K562 (cell line): ENCODE measurements around the gene PRLH. TPM values are rescaled to one million over a fixed set of nuclear protein-coding genes. Genes with fewer than 3 reads are reported as not detected.

Experiments used
- ATAC-seq: fragments of 200-7000 bp; cut with Tn5 transposase; 3 replicates; pipeline ENCODE4 v1.9.1; 2020; ENCODE audit warnings: moderate library complexity
- BruUV-seq: library from RNA; stranded (reverse); fragments of 400-500 nt; replicated peaks from 2 replicates; lab custom pipeline; 2021; lab: Mats Ljungman, UMichigan
- CTCF ChIA-PET: fragments of 300-600 bp; formaldehyde crosslinking; extraction: SDS; loops from one replicate; lab custom pipeline; 2021; ENCODE audit warnings: low intra/inter-chr PET ratio; lab: Yijun Ruan, JAX
- POLR2A ChIA-PET: fragments of 300-600, 350-650 bp; sonication (Branson Sonifier 250); formaldehyde crosslinking; extraction: SDS; loops from one replicate; lab custom pipeline; 2021; ENCODE audit warnings: antibody characterized with exemption, inconsistent platforms; lab: Yijun Ruan, JAX
- DNase-seq, 4 experiments: peaks; one replicate each; pipeline versions ENCODE4 v3.0.0 to v3.0.0-alpha.2; 2011 to 2018; ENCODE audit warnings: low spot score in 3 of 4, mixed read lengths in 3 of 4; ENCODE audit errors: extremely low read depth in 1 of 4
- FAIRE-seq: peaks from 2 replicates; lab custom pipeline; 2011; peaks lifted over from hg19 to GRCh38; lab: Jason Lieb, UNC
- H2AFZ ChIP-seq: 2 replicates; pipeline ENCODE4 v1.6.0; 2011; ENCODE audit warnings: low read depth, low read length, control low read depth, inconsistent platforms
- H3K27ac ChIP-seq: fragments of 200-600 bp; 3 replicates; pipeline ENCODE4 v1.8.0; 2011; ENCODE audit warnings: low read depth, mild to moderate bottlenecking, control low read depth, inconsistent platforms, low read length, moderate library complexity, mixed read lengths; ENCODE audit errors: extremely low read depth
- H3K27me3 ChIP-seq, 2 experiments: fragments of 300-600 bp in 1 of 2; 2 replicates in 1 of 2; 3 replicates in 1 of 2; pipeline versions ENCODE4 v1.6.0 to v1.8.0; 2011; ENCODE audit warnings: inconsistent platforms in 2 of 2, low read length in 2 of 2, mild to moderate bottlenecking in 1 of 2, mixed read lengths in 1 of 2, moderate library complexity in 1 of 2; ENCODE audit not compliant: control insufficient read depth in 2 of 2, insufficient read depth in 2 of 2
- H3K36me3 ChIP-seq: fragments of 300-600 bp; 3 replicates; pipeline ENCODE4 v1.8.0; 2011; ENCODE audit warnings: mild to moderate bottlenecking, low read length, inconsistent platforms; ENCODE audit not compliant: control insufficient read depth, insufficient read depth
- H3K4me1 ChIP-seq, 2 experiments: fragments of 200-600 bp in 1 of 2; replicated peaks in 1 of 2; 2 replicates in 1 of 2; 3 replicates in 1 of 2; pipeline versions ENCODE4 v1.5.1 to v1.8.0; 2011; ENCODE audit warnings: inconsistent platforms in 2 of 2, low read length in 2 of 2, mild to moderate bottlenecking in 1 of 2, mixed read lengths in 1 of 2, moderate library complexity in 1 of 2; ENCODE audit not compliant: control insufficient read depth in 2 of 2, insufficient read depth in 2 of 2
- H3K4me2 ChIP-seq: 2 replicates; pipeline ENCODE4 v1.6.1; 2011; ENCODE audit warnings: low read length, control low read depth, inconsistent platforms, mixed read lengths; ENCODE audit not compliant: insufficient read depth
- H3K4me3 ChIP-seq: fragments of 200-600 bp; sonication (generic), shearing (Covaris generic); 2 replicates; pipeline ENCODE4 v1.5.1; 2016; ENCODE audit warnings: control low read depth, inconsistent platforms
- H3K79me2 ChIP-seq: fragments of 200-600 bp; 3 replicates; pipeline ENCODE4 v1.8.0; 2011; ENCODE audit warnings: low read length, inconsistent platforms; ENCODE audit not compliant: control insufficient read depth, insufficient read depth
- H3K9ac ChIP-seq, 2 experiments: 2 replicates each; pipeline versions ENCODE4 v1.6.0 to v1.6.1; 2011; ENCODE audit warnings: low read depth in 2 of 2, low read length in 2 of 2, control low read depth in 1 of 2, inconsistent platforms in 1 of 2, mild to moderate bottlenecking in 1 of 2, mixed read lengths in 1 of 2; ENCODE audit not compliant: insufficient read depth in 1 of 2
- H3K9me1 ChIP-seq: one replicate; pipeline ENCODE4 v1.6.0; 2011; ENCODE audit warnings: inconsistent platforms, mild to moderate bottlenecking, low read length, moderate library complexity; ENCODE audit not compliant: control insufficient read depth, insufficient read depth
- H3K9me3 ChIP-seq: replicated peaks from 2 replicates; pipeline ENCODE4 v1.5.1; 2011; ENCODE audit warnings: low read depth, low read length, inconsistent platforms; ENCODE audit not compliant: control insufficient read depth, insufficient read depth
- H4K20me1 ChIP-seq: replicated peaks from 2 replicates; pipeline ENCODE4 v1.6.1; 2011; ENCODE audit warnings: low read length, inconsistent platforms, mixed read lengths; ENCODE audit not compliant: control insufficient read depth, insufficient read depth
- CSDE1 ChIP-seq, 2 experiments: fragments of 450-650 bp; IDR thresholded peaks; 2 replicates each; pipeline ENCODE4 v1.6.1; 2016; ENCODE audit warnings: mild to moderate bottlenecking in 1 of 2
- ETS2 ChIP-seq: IDR thresholded peaks from 2 replicates; pipeline ENCODE4 v1.6.1; 2016; ENCODE audit warnings: borderline replicate concordance, missing genetic modification characterization, mild to moderate bottlenecking, moderate library complexity, missing compliant biosample characterization; ENCODE audit not compliant: poor library complexity, severe bottlenecking
- FOS ChIP-seq: IDR thresholded peaks from 3 replicates; pipeline ENCODE4 v1.6.1; 2011; ENCODE audit not compliant: insufficient read length; ENCODE audit errors: extremely low read depth
- GTF2A2 ChIP-seq: IDR thresholded peaks from 2 replicates; pipeline ENCODE4 v1.6.1; 2016; ENCODE audit warnings: mild to moderate bottlenecking, missing genetic modification characterization, missing compliant biosample characterization
- MED1 ChIP-seq: sonication (generic); formaldehyde crosslinking; IDR thresholded peaks from 2 replicates; pipeline ENCODE4 v1.8.1; 2023; ENCODE audit warnings: missing genetic modification reagents, borderline replicate concordance
- NRF1 ChIP-seq, 2 experiments: fragments of 450-650 bp; IDR thresholded peaks in 1 of 2; conservative IDR thresholded peaks in 1 of 2; 2 replicates each; pipeline ENCODE4 v1.6.1; 2014; ENCODE audit warnings: mild to moderate bottlenecking in 2 of 2
- SMARCA5 ChIP-seq: fragments of 450-650 bp; IDR thresholded peaks from 2 replicates; pipeline ENCODE4 v1.6.1; 2016
- SRSF1 ChIP-seq: fragments of 200-400 bp; formaldehyde crosslinking; IDR thresholded peaks from 2 replicates; pipeline ENCODE4 v1.6.1; 2017; ENCODE audit warnings: mild to moderate bottlenecking, low read depth, low read length, moderate library complexity
- ZNF23 ChIP-seq: fragments of 250-450 bp; sonication (Bioruptor Pico); IDR thresholded peaks from 2 replicates; pipeline ENCODE4 v1.4.0; 2020; ENCODE audit warnings: mild to moderate bottlenecking
- ZNF347 ChIP-seq: fragments of 450-650 bp; formaldehyde crosslinking; IDR thresholded peaks from 2 replicates; pipeline ENCODE4 v1.4.0; 2020; ENCODE audit warnings: low read depth, mild to moderate bottlenecking, moderate library complexity
- ZNF354B ChIP-seq: fragments of 250-450 bp; sonication (Bioruptor Pico); IDR thresholded peaks from 2 replicates; pipeline ENCODE4 v1.4.0; 2020
- ZNF707 ChIP-seq: fragments of 250-450 bp; sonication (Bioruptor Pico); conservative IDR thresholded peaks from 2 replicates; pipeline ENCODE4 v1.8.0; 2022; ENCODE audit warnings: inconsistent platforms, mild to moderate bottlenecking, moderate library complexity
- ZNF780A ChIP-seq: fragments of 250-450 bp; sonication (Bioruptor Pico); IDR thresholded peaks from 2 replicates; pipeline ENCODE4 v1.5.0; 2021; ENCODE audit warnings: mild to moderate bottlenecking
- ZNF785 ChIP-seq: fragments of 250-450 bp; sonication (Bioruptor Pico); IDR thresholded peaks from 2 replicates; pipeline ENCODE4 v1.4.0; 2020; ENCODE audit warnings: mild to moderate bottlenecking
- WGBS: fragments of 100-300 bp; shearing (Covaris generic); methylation state at CpG from one replicate; pipeline ENCODE4 v1.1.6; 2016; ENCODE audit warnings: low coverage, mixed read lengths; ENCODE audit not compliant: insufficient coverage; ENCODE audit errors: missing lambda C conversion rate; 5-methylcytosine and 5-hydroxymethylcytosine counted together
- in situ Hi-C: fragments of 300-500 bp; cut with MboI; formaldehyde crosslinking; loops from 4 replicates; pipeline ENCODE4 v1.15.0; 2018; ENCODE audit warnings: inconsistent platforms, mixed read lengths
- intact Hi-C: fragments of 100-400 bp; cut with micrococcal nuclease; formaldehyde crosslinking; loops from 2 replicates; pipeline ENCODE4 v1.14.2; 2022
- polyA plus RNA-seq, 8 experiments: library from polyadenylated mRNA; depleted of rRNA in 4 of 8; stranded (reverse) in 5 of 8; unstranded in 3 of 8; fragments of >200 nt; fragmentation: Nextera tagmentation in 2 of 8; fragmentation: Illumina TruSeq in 1 of 8; extraction: Ambion mirVana in 2 of 8; extraction: Trizol in 1 of 8; gene quantifications; 2 replicates each; pipeline versions ENCODE4 v1.2.1 to v1.2.3, GENCODE V29; 2011 to 2014; ENCODE audit warnings: inconsistent platforms in 1 of 8, missing spikeins in 1 of 8
- total RNA-seq, 7 experiments: library from RNA; depleted of rRNA in 6 of 7; stranded (reverse); fragments of >200 nt in 6 of 7; fragmentation: Illumina TruSeq in 2 of 7; extraction: Trizol in 2 of 7; gene quantifications; 2 replicates each; pipeline versions ENCODE4 v1.2.1 to v1.2.3, GENCODE V29; 2011 to 2021; ENCODE audit warnings: low replicate concordance in 1 of 7
- TF ChIP-seq, protein P1 (sequence below): fragments of 250-450 bp; sonication (Bioruptor Pico); IDR thresholded peaks from 2 replicates; pipeline ENCODE4 v1.5.0; 2021; ENCODE audit warnings: mild to moderate bottlenecking, moderate library complexity

Gene PRLH
- total and polyA plus RNA-seq, 9 of the 15 experiments (the other 6 are each of a cell fraction or from before 2014, with no cell fraction given), result not detected

DNA sequence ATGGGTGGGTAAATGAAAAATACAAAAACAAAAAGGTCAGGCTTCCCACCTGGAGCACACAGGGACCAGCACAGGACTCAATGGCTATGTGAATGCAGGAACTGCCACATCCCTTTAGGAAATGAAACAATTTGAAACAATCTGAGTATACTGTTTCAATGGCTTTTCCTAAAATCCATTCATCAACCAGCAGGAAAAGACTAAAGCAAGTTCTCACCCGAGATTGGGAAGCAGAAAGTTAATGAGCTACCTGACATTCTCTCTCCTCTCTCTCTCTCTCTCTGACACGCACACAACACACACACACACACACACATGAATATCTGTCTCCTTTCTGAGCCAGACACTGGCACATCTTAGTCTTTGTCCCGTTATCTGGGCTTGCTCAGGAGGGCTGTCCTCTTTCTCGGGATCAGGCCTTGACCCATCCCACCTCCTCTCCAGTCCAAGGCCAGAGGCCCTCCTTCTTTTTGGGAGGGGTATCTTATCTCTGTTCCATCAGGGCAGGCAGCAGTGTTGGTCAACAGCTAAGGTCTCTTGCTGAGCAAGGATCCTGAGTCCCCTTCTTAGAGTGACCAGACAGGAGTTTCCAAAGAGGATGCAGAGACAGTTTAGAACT is 49.4 kb downstream of the PRLH start:
- ChIA-PET POLR2A (no interaction called here), CTCF (no interaction called here)
- Histone ChIP-seq H3K36me3 (no peaks in the 10 kb centered on the region), H3K27ac (no peak overlapping the region), H3K4me1 (no peaks in the 10 kb centered on the region), H3K9me1 (no peaks in the 10 kb centered on the region), H2AFZ (no peak overlapping the region), H3K9ac (no peak overlapping the region), H4K20me1 (no peaks in the 10 kb centered on the region), H3K9me3 (no peaks in the 10 kb centered on the region), H3K4me3 (no peak overlapping the region), H3K79me2 (no peaks in the 10 kb centered on the region), H3K4me2 (no peak overlapping the region), H3K27me3 (peaks cover 0 to 18% of the 10 kb centered on the region in 2 experiments; a peak in 3 of 5 replicates)
- in situ Hi-C loops (no loop called here), intact Hi-C loops (no loop called here)
- FAIRE-seq, result no peak
- no peak for TF ChIP-seq NRF1 (conservative IDR thresholded peaks at IDR 0.05 in 1 of 2, IDR thresholded peaks at IDR 0.05 in 1 of 2)
- TF ChIP-seq ZNF780A (CRISPR knock-in tag), result no peak
- TF ChIP-seq, protein P1, sequence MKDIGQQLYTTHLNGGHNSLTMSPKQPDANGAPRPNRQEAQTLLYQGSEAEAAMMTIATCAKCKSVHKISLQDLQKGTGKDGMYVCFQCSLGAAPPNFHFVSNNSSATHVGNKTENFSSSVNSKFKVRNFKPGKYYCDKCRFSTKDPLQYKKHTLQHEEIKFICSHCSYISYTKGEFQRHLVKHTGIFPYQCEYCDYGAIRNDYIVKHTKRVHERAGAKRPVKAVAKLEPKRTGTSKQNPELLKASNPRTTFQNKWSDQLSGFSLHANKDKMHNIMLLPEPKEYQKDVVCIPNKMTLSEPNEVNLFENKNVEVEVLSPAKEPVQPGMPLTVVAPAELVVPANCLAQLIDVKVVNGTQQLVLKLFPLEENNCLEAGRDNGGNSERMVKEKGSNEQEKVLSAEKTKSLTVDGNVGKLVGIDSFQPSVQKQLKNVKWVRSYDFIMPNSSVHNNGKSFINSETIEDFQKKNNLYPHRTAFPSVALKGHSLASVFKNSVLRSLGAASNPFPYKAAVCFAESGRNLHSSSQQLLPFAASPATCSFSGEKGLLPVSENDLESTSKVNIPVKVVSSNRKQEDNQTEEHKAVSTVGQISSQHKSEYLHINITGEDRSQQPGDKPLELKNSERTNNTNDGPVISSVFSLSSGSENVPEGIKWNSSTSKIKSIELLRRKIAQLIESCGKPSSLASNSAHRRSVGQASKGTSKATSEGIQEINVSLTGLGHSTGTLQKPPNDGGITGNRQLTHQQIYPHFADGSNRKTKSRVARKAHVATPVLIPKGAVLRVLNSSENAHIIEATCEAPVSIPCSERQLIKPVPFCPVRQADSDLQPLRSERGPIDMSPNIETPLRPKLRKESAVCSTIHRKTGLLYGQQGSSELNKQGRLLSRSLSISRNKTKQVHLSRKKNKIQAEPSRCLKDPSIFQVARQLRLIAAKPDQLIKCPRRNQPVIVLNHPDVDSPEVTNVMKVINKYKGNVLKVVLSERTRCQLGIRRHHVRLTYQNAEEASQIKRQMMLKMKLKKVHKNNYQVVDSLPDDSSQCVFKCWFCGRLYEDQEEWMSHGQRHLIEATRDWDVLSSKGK (CRISPR knock-in tag), result no peak
- no peak for TF ChIP-seq FOS
- no peak for TF ChIP-seq GTF2A2
- no peak for TF ChIP-seq ZNF707 (CRISPR knock-in tag)
- TF ChIP-seq SMARCA5, result no peak
- no peak for TF ChIP-seq ZNF354B (CRISPR knock-in tag)
- TF ChIP-seq ZNF23, result no peak
- no peak for TF ChIP-seq ZNF347 (CRISPR knock-in tag)
- TF ChIP-seq ZNF785, result no peak
- no peak for TF ChIP-seq ETS2 (tag)
- TF ChIP-seq CSDE1 (IDR thresholded peaks at IDR 0.05), result no peak
- TF ChIP-seq SRSF1, result no peak
- TF ChIP-seq MED1 (CRISPR knock-in tag), result no peak
- no peak for ATAC-seq
- WGBS, result 0% methylated on average over 4 of the region's 4 CpGs
- DNase-seq, result no peak
- BruUV-seq, result no TSS peak
